PC-3 (cell line): ENCODE results near the gene CASK. TPM values are rescaled to one million over a fixed set of nuclear protein-coding genes. Genes with fewer than 3 reads are reported as not detected.

Source experiments
- ATAC-seq: fragments of 200-7000 bp; cut with Tn5 transposase; 2 replicates; pipeline ENCODE4 v1.9.1; 2020; ENCODE audit warnings: mild to moderate bottlenecking, moderate library complexity
- BruUV-seq: library from RNA; stranded (reverse); fragments of 400-500 nt; replicated peaks from 2 replicates; lab custom pipeline; 2021; lab: Mats Ljungman, UMichigan
- CTCF ChIA-PET: fragments of 300-600 bp; sonication (Branson Sonifier 250); formaldehyde crosslinking; loops from one replicate; lab custom pipeline; 2022; ENCODE audit warnings: antibody characterized with exemption; lab: Charles Lee
- POLR2A ChIA-PET: fragments of 300-600 bp; sonication (Branson Sonifier 250); formaldehyde crosslinking; loops from one replicate; lab custom pipeline; 2022; ENCODE audit warnings: antibody characterized with exemption; ENCODE audit not compliant: unreplicated experiment; lab: Charles Lee
- DNase-seq: peaks from one replicate; pipeline ENCODE4 v3.0.0-alpha.2; 2015
- H2AFZ ChIP-seq: fragments of 300-600 bp; sonication (generic); 2 replicates; pipeline ENCODE4 v1.6.0; 2016; ENCODE audit warnings: antibody characterized with exemption, low read length
- H3F3A ChIP-seq: fragments of 300-600 bp; sonication (generic); one replicate; pipeline ENCODE4 v1.6.0; 2017; ENCODE audit warnings: antibody characterized with exemption, low read length, control low read depth, mild to moderate bottlenecking; ENCODE audit not compliant: unreplicated experiment
- H3K27ac ChIP-seq: fragments of 300-600 bp; sonication (generic); 2 replicates; pipeline ENCODE4 v1.5.1; 2016; ENCODE audit warnings: mild to moderate bottlenecking, low read length
- H3K27me3 ChIP-seq: fragments of 300-600 bp; sonication (generic); 2 replicates; pipeline ENCODE4 v1.6.1; 2016; ENCODE audit warnings: low read length, mixed read lengths
- H3K36me3 ChIP-seq: fragments of 300-600 bp; sonication (generic); 2 replicates; pipeline ENCODE4 v1.6.1; 2016; ENCODE audit warnings: low read depth, mixed run types, low read length, mixed read lengths
- H3K4me1 ChIP-seq: fragments of 300-600 bp; sonication (generic); 2 replicates; pipeline ENCODE4 v1.5.1; 2016; ENCODE audit warnings: low read length; ENCODE audit not compliant: insufficient read depth
- H3K4me2 ChIP-seq: fragments of 300-600 bp; sonication (generic); 2 replicates; pipeline ENCODE4 v1.6.0; 2016; ENCODE audit warnings: low read length
- H3K4me3 ChIP-seq: fragments of 300-600 bp; sonication (generic); 2 replicates; pipeline ENCODE4 v1.5.1; 2016; ENCODE audit warnings: mild to moderate bottlenecking, low read length, mixed read lengths
- H3K79me2 ChIP-seq: fragments of 300-600 bp; sonication (generic); 2 replicates; pipeline ENCODE4 v1.6.1; 2017; ENCODE audit warnings: low read length, mixed read lengths
- H3K9ac ChIP-seq: fragments of 300-600 bp; sonication (generic); 2 replicates; pipeline ENCODE4 v1.6.0; 2016; ENCODE audit warnings: mild to moderate bottlenecking, low read length
- H3K9me2 ChIP-seq: fragments of 300-600 bp; sonication (generic); replicated peaks from 2 replicates; pipeline ENCODE4 v1.6.1; 2016; ENCODE audit warnings: mixed run types, low read length, mixed read lengths
- H3K9me3 ChIP-seq: fragments of 300-600 bp; sonication (generic); 2 replicates; pipeline ENCODE4 v1.6.1; 2016; ENCODE audit warnings: low read length, mixed read lengths
- H4K20me1 ChIP-seq: fragments of 300-600 bp; sonication (generic); 2 replicates; pipeline ENCODE4 v1.6.1; 2016; ENCODE audit warnings: low read length, mixed read lengths
- EZH2 ChIP-seq: fragments of 300-600 bp; sonication (generic); IDR thresholded peaks from one replicate; pipeline ENCODE4 v1.6.1; 2017; ENCODE audit warnings: antibody characterized with exemption, mild to moderate bottlenecking, low read length; ENCODE audit not compliant: unreplicated experiment
- EZH2phosphoT487 ChIP-seq: fragments of 300-600 bp; sonication (generic); IDR thresholded peaks from 2 replicates; pipeline ENCODE4 v1.6.1; 2018; ENCODE audit warnings: mild to moderate bottlenecking, antibody characterized with exemption, low read length, borderline replicate concordance
- intact Hi-C: fragments of 100-400 bp; cut with micrococcal nuclease; formaldehyde crosslinking; loops from 2 replicates; pipeline ENCODE4 v1.9.0; 2023
- total RNA-seq: library from RNA; depleted of rRNA; stranded (reverse); fragments of >200 nt; gene quantifications from 2 replicates; pipeline ENCODE4 v1.2.3, GENCODE V29; 2014
- TF ChIP-seq, protein P1 (sequence below): fragments of 300-600 bp; sonication (generic); conservative IDR thresholded peaks from 2 replicates; pipeline ENCODE4 v1.5.1; 2017; ENCODE audit warnings: antibody characterized with exemption, low read depth, mild to moderate bottlenecking, low read length

The CASK gene
- total RNA-seq, 1 experiment from 2014 or later, result 21.4 TPM

DNA sequence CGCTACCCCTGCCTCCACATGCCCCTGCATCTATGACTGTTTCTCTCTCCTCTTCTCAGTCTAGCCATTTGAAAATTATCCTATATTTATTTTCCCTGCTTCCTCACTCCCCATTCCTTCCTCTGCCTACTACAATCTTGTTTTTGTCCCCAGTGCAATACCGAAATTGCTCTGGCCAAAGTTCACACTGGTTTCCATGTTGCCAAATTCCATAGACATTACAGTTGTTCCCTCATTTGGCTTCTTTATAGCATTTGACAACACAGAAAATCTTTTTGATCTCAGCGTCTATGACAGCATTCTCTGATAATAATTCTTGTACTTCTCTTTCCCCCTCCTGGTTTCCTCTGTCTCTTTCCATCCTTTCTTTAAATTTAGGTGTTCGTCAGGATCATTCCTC is 100.0 kb downstream of the CASK start:
- ATAC-seq, result no peak
- intact Hi-C loops, result no loop called here
- CTCF ChIA-PET, result no interaction called here

DNA sequence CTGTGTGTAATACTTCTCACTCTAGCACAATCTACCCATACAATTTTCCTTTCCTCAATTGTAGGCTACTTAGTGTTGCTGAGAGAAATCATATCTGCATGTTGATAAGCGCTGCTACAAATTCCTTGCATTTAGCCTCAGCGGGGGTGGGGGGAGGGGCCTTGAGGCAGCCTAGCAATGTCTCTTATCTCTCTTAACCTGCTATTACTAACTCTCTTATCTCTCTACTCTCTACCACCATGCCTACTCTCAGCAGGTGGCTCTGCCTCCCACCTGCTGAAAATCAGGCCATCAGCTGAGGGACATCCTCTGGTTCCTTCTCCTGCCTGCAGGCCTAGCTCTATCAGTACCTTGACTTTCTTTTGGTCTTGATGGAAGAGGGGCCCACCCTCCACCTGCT is 100.5 kb downstream of the CASK start:
- BruUV-seq, result no TSS peak
- Histone ChIP-seq H3K27me3 (no peaks in the 10 kb centered on the region), H4K20me1 (no peaks in the 10 kb centered on the region; the same call in 1 of the 2 replicates), H3K4me3 (no peak overlapping the region), H3K9me2 (no peaks in the 10 kb centered on the region), H2AFZ (no peak overlapping the region), H3K79me2 (no peaks in the 10 kb centered on the region), H3K4me1 (no peaks in the 10 kb centered on the region), H3K27ac (no peak overlapping the region), H3K36me3 (no peaks in the 10 kb centered on the region), H3K9ac (no peak overlapping the region), H3K9me3 (no peaks in the 10 kb centered on the region), H3K4me2 (no peak overlapping the region), H3F3A (no peaks in the 10 kb centered on the region)
- ChIA-PET CTCF (no interaction called here), POLR2A (no interaction called here)
- TF ChIP-seq, protein P1, sequence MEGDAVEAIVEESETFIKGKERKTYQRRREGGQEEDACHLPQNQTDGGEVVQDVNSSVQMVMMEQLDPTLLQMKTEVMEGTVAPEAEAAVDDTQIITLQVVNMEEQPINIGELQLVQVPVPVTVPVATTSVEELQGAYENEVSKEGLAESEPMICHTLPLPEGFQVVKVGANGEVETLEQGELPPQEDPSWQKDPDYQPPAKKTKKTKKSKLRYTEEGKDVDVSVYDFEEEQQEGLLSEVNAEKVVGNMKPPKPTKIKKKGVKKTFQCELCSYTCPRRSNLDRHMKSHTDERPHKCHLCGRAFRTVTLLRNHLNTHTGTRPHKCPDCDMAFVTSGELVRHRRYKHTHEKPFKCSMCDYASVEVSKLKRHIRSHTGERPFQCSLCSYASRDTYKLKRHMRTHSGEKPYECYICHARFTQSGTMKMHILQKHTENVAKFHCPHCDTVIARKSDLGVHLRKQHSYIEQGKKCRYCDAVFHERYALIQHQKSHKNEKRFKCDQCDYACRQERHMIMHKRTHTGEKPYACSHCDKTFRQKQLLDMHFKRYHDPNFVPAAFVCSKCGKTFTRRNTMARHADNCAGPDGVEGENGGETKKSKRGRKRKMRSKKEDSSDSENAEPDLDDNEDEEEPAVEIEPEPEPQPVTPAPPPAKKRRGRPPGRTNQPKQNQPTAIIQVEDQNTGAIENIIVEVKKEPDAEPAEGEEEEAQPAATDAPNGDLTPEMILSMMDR, result no peak
- no peak for TF ChIP-seq EZH2phosphoT487
- TF ChIP-seq EZH2, result no peak
- no peak for ATAC-seq
- intact Hi-C loops, result no loop called here
- DNase-seq, result no peak

More for the DNA sequence above, 100.0 kb downstream of the CASK start:
- Histone ChIP-seq H3K9me3 (no peaks in the 10 kb centered on the region), H3K27ac (no peak overlapping the region), H3K79me2 (no peaks in the 10 kb centered on the region), H3K4me1 (no peaks in the 10 kb centered on the region), H3F3A (no peaks in the 10 kb centered on the region), H3K27me3 (no peaks in the 10 kb centered on the region), H2AFZ (no peak overlapping the region), H3K9me2 (no peaks in the 10 kb centered on the region), H4K20me1 (no peaks in the 10 kb centered on the region; the same call in 1 of the 2 replicates), H3K9ac (no peak overlapping the region), H3K4me3 (no peak overlapping the region), H3K36me3 (no peaks in the 10 kb centered on the region), H3K4me2 (no peak overlapping the region)
- no TSS peak for BruUV-seq
- TF ChIP-seq EZH2, result no peak
- no peak for TF ChIP-seq EZH2phosphoT487
- TF ChIP-seq, protein P1, result no peak
- no peak for DNase-seq
- POLR2A ChIA-PET, result no interaction called here

DNA sequence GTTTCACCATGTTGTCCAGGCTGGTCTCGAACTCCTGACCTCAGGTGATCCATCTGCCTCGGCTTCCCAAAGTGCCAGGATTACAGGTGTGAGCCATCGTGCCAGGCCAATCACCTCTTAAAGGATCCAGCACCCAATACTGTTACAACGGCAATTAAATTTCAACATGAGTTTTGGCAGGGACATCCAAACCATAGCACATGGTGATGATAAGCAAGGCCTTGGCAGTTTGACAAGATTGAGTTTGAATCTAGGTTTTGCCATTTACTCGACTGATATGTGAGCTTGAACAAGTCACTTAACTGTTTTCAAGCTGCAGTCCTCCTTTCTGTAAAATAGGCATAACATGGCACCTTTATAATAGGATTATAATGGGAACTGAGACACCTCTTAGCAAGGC is 115.3 kb downstream of the CASK start:
- no peak for TF ChIP-seq EZH2
- TF ChIP-seq, protein P1, result no peak
- TF ChIP-seq EZH2phosphoT487, result no peak
- H3K4me3 ChIP-seq, result no peak overlapping the region
- no peaks in the 10 kb centered on the region for H4K20me1 ChIP-seq
- H3K36me3 ChIP-seq, result no peaks in the 10 kb centered on the region
- H3K9me2 ChIP-seq, result no peaks in the 10 kb centered on the region
- no TSS peak for BruUV-seq
- ChIA-PET CTCF (no interaction called here), POLR2A (no interaction called here)
- no peak for DNase-seq
- H3F3A ChIP-seq, result no peaks in the 10 kb centered on the region
- no peaks in the 10 kb centered on the region for H3K27me3 ChIP-seq
- no peak overlapping the region for H3K27ac ChIP-seq
- H3K4me2 ChIP-seq, result no peak overlapping the region
- no peaks in the 10 kb centered on the region for H3K4me1 ChIP-seq
- no peaks in the 10 kb centered on the region for H3K79me2 ChIP-seq
- no peak overlapping the region for H2AFZ ChIP-seq
- no peak overlapping the region for H3K9ac ChIP-seq
- no peak for ATAC-seq
- intact Hi-C loops, result no loop called here
- no peaks in the 10 kb centered on the region for H3K9me3 ChIP-seq
